Dedifferentiated amniotic fluid mesenchymal stem cell (primary cell): ENCODE results near the gene NABP2.
A peak's percentile ranks its signal among the peaks of the same experiment; 100 is the strongest.

ENCODE experiments used
- DNase-seq: peaks from one replicate; pipeline ENCODE4 v3.0.0-alpha.2; 2016; ENCODE audit errors: extremely low spot score

NABP2 gene

GRCh38 chr12:56213878-56214277, 10.3 kb upstream of the NABP2 start:
- DNase-seq = no peak

- DNase-seq = no peak
Observed at GRCh38 chr12:56216461-56216860, 7.7 kb upstream of the NABP2 start.

- no peak for DNase-seq
Observed at GRCh38 chr12:56219840-56220239, 4.3 kb upstream of the NABP2 start.

- DNase-seq = peak; percentile 51
Observed at GRCh38 chr12:56220611-56221231, 3.4 kb upstream of the NABP2 start.

GRCh38 chr12:56221232-56221756, 2.8 kb upstream of the NABP2 start:
- DNase-seq = peak; percentile 91

- peak; percentile 96 for DNase-seq
Observed at GRCh38 chr12:56221757-56222530, 2.2 kb upstream of the NABP2 start, which contains the start of gene RNF41. TSS of gene RNF41 (minus strand) at chr12:56221922. CDS start at chr12:56214047, 7,875 bp downstream.

GRCh38 chr12:56222531-56222895, 1.6 kb upstream of the NABP2 start:
- no peak for DNase-seq

- DNase-seq = no peak
Observed at GRCh38 chr12:56223571-56224101, 506 bp upstream of the NABP2 start.

- DNase-seq = no peak
Observed at GRCh38 chr12:56224954-56225353, 812 bp downstream of the NABP2 start.

GRCh38 chr12:56229082-56229481, 4.9 kb downstream of the NABP2 start:
- no peak for DNase-seq

GRCh38 chr12:56229916-56230431, 5.8 kb downstream of the NABP2 start, which contains the start of gene SLC39A5:
TSS of gene SLC39A5 (plus strand) at chr12:56230051. CDS start at chr12:56231275, 1,224 bp downstream.
- no peak for DNase-seq

GRCh38 chr12:56230432-56231183, 6.5 kb downstream of the NABP2 start:
- no peak for DNase-seq

- no peak for DNase-seq
Observed at GRCh38 chr12:56231184-56231582, 7.0 kb downstream of the NABP2 start.

- no peak for DNase-seq
Observed at GRCh38 chr12:56234746-56235436, 10.7 kb downstream of the NABP2 start.

- DNase-seq = no peak
Observed at GRCh38 chr12:56236091-56236490, 11.9 kb downstream of the NABP2 start.

- no peak for DNase-seq
Observed at GRCh38 chr12:56236985-56237384, 12.8 kb downstream of the NABP2 start.

- DNase-seq = no peak
Observed at GRCh38 chr12:56237552-56237951, 13.4 kb downstream of the NABP2 start.

- DNase-seq = no peak
Observed at GRCh38 chr12:56241424-56242303, 17.5 kb downstream of the NABP2 start.

GRCh38 chr12:56242986-56243385, 18.8 kb downstream of the NABP2 start:
- no peak for DNase-seq

GRCh38 chr12:56243731-56244181, 19.6 kb downstream of the NABP2 start:
- DNase-seq = no peak
